Thymus (tissue), 11 donors: Measurements from ENCODE around the gene SDSL. TPM values are rescaled to one million over a fixed set of nuclear protein-coding genes. Genes with fewer than 3 reads are reported as not detected.

ENCODE experiments used
- DNase-seq, 9 donors: peaks; one replicate each; pipeline ENCODE4 v3.0.0-alpha.2; 2013; ENCODE audit warnings: low spot score in 9 of 9, low read depth in 6 of 9, missing footprints in 1 of 9
- H3K27ac ChIP-seq, 2 donors: one replicate each; pipeline ENCODE4 v1.5.1; 2013; ENCODE audit warnings: control low read depth in 1 of 2, low read depth in 1 of 2, low read length in 1 of 2, mild to moderate bottlenecking in 1 of 2, moderate library complexity in 1 of 2
- H3K27me3 ChIP-seq, 2 donors: one replicate each; pipeline ENCODE4 v1.5.1; 2013; ENCODE audit warnings: low read length in 1 of 2; ENCODE audit not compliant: control insufficient read depth in 2 of 2, insufficient read depth in 1 of 2
- H3K36me3 ChIP-seq, 2 donors: one replicate each; pipeline ENCODE4 v1.5.1; 2013; ENCODE audit warnings: low read length in 1 of 2, mild to moderate bottlenecking in 1 of 2, moderate library complexity in 1 of 2; ENCODE audit not compliant: control insufficient read depth in 2 of 2, insufficient read depth in 2 of 2
- H3K4me1 ChIP-seq, 2 donors: one replicate each; pipeline ENCODE4 v1.5.1; 2013; ENCODE audit warnings: low read length in 2 of 2; ENCODE audit not compliant: control insufficient read depth in 2 of 2, insufficient read depth in 2 of 2
- H3K4me3 ChIP-seq, 2 donors: one replicate each; pipeline ENCODE4 v1.5.1; 2013; ENCODE audit warnings: low read length in 2 of 2, control low read depth in 1 of 2, mild to moderate bottlenecking in 1 of 2
- H3K9me3 ChIP-seq, 2 donors: one replicate each; pipeline ENCODE4 v1.5.1; 2013; ENCODE audit warnings: low read length in 1 of 2, mild to moderate bottlenecking in 1 of 2; ENCODE audit not compliant: control insufficient read depth in 2 of 2, insufficient read depth in 1 of 2
- WGBS: extraction: QIAGEN DNeasy Blood & Tissue Kit; methylation state at CpG from one replicate; pipeline ENCODE4 v1.1.7; 2013; 5-methylcytosine and 5-hydroxymethylcytosine counted together
- polyA plus RNA-seq: library from polyadenylated mRNA; stranded (reverse); fragments of 200-250 nt; gene quantifications from one replicate; pipeline ENCODE4 v1.2.3, GENCODE V29; 2013
- total RNA-seq: library from RNA; stranded (reverse); fragments of 120-200 nt; gene quantifications from one replicate; pipeline ENCODE4 v1.2.4, GENCODE V29; 2013
- donor health status: healthy.

SDSL gene
- total and polyA plus RNA-seq, 2 donors, result 2.1 to 13.1 TPM

- DNase-seq, result no peak
- H3K4me3 ChIP-seq, result no peak overlapping the region
- H3K27me3 ChIP-seq, result peaks cover 92 to 98% of the 10 kb centered on the region in 2 donors
- no peaks in the 10 kb centered on the region for H3K4me1 ChIP-seq
- H3K36me3 ChIP-seq, result no peaks in the 10 kb centered on the region
- WGBS, result 5% methylated on average over 9 of the region's 9 CpGs
- H3K9me3 ChIP-seq, result no peaks in the 10 kb centered on the region
- H3K27ac ChIP-seq, result no peak overlapping the region
Observed at GRCh38 chr12:113473942-113474341, 51.8 kb downstream of the SDSL start.

DNA sequence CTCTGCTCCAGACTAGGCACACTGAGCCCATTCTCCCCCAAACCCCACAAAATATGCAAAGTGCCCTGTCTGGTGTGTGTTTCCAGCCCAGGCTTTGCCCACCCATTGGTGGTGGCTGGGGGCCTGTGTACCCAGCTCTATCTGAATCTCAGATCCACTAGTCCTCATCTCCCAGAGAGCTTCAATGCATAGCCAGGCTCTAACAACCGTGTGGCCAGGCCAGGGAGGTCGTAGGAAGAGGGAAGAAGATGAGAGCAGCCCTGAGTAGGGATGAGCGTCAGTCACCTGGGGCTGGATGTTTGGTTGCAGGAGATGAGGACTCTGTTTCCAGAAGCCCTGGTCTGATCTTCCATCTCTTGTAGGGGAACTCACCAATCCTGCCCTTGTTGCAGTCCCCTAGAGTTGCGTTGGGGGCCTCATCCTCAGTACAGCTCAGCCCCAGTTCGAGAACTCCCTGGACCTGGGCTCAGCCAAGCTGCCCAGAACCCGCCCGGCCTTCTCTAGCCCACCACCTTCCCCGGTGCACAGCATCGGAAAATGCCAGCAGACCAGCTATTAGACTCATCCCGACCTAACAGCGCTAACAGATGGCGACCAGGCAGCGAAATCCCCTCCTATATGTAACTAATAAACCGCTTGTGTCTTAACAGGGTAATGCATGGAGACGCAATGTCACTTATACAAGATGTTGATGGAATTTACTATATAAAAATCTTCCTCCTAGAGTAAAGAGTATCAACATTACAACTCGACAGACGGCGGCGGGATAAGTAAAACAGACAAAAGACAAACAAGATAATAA lies 52.7 kb downstream of the SDSL start:
- Histone ChIP-seq H3K4me3 (no peak overlapping the region), H3K27ac (no peak overlapping the region), H3K36me3 (no peaks in the 10 kb centered on the region), H3K4me1 (no peaks in the 10 kb centered on the region), H3K27me3 (peaks cover 92 to 98% of the 10 kb centered on the region in 2 donors), H3K9me3 (no peaks in the 10 kb centered on the region)
- 6% methylated on average over 19 of the region's 19 CpGs for WGBS
- no peak for DNase-seq

DNA sequence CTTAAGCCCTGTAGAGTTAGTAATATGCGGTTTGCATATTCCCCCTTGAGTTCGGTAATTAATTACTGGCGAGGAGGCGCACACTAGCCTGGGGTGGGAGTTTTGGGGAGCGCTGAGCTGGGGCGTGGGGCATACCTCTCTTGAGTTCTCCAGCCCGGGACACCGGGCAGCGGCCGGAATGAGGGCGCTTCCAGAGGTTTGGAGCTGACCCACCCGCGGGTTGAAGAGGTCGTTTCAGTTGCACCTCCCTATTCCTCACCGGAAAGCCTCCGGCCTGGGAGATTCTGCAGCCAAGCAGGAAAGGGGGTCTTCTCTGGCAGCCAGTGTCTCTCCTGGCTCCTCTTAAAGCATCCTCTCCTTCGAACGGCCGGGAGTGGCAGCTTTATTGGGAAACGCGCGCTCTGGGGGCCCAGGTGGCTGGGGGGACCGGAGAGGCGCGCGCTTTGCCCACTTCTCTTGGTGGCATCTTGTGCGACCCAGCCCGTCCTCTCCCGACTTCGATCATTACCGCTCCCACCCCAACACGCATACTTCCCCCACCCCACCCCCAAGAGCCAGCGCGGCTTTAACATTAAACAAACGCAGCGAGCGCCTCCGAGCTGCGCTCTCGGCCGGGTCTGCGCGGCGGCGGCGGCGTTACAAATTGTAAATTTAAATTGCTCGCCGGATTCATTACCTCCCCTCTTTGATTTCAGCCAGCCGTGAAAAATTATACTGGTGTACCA lies 53.4 kb downstream of the SDSL start:
- H3K4me1 ChIP-seq, result no peaks in the 10 kb centered on the region
- H3K27ac ChIP-seq, result no peak overlapping the region
- no peak for DNase-seq
- 5% methylated on average over 50 of the region's 50 CpGs for WGBS
- H3K9me3 ChIP-seq, result no peaks in the 10 kb centered on the region
- peaks cover 92 to 98% of the 10 kb centered on the region in 2 donors for H3K27me3 ChIP-seq
- H3K4me3 ChIP-seq, result no peak overlapping the region
- no peaks in the 10 kb centered on the region for H3K36me3 ChIP-seq

DNA sequence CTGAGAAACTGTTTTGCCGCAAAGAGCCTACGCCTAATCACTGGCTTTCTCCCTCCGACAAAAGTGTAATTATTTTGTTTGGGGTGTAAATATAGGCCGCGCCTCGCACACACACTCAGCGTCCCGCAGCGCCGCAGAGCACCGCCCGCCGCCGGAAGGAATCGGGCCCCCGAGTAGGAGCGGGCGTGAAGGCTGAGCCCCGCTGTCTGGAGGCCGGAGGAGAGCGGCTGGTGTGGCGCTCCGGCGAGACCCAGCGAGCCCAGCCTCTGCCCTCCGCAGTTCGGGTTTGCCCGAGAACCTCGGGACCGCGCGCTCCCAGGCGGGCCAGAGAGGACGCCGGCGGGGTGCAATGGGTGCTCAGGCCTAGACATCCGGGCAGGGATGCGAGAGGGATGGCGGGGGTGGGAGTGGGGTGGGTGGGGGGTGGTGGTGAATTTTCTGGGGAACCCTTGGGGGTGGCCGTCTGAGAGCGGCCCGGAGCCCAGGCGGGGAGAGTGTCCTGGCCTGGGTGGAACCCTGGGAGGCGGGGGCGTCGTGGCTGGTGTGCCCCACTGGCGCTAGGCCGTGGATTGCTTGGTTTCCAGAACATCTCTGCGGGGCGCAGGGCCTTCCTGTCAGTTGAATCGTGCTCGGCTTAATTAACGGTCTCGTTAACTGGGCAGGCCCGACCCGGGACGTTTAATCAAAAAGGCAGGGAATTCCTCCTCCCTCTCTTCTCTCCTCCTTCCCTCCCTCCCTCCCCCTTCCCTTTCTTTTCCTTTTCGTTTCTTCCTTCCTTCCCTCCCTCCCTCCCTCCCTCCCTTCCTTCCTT lies 54.2 kb downstream of the SDSL start:
- Histone ChIP-seq H3K36me3 (no peaks in the 10 kb centered on the region), H3K27me3 (peaks cover 90 to 98% of the 10 kb centered on the region in 2 donors), H3K4me3 (no peak overlapping the region), H3K27ac (no peak overlapping the region), H3K4me1 (no peaks in the 10 kb centered on the region), H3K9me3 (no peaks in the 10 kb centered on the region)
- no peak for DNase-seq
- 5% methylated on average over 58 of the region's 58 CpGs for WGBS

DNA sequence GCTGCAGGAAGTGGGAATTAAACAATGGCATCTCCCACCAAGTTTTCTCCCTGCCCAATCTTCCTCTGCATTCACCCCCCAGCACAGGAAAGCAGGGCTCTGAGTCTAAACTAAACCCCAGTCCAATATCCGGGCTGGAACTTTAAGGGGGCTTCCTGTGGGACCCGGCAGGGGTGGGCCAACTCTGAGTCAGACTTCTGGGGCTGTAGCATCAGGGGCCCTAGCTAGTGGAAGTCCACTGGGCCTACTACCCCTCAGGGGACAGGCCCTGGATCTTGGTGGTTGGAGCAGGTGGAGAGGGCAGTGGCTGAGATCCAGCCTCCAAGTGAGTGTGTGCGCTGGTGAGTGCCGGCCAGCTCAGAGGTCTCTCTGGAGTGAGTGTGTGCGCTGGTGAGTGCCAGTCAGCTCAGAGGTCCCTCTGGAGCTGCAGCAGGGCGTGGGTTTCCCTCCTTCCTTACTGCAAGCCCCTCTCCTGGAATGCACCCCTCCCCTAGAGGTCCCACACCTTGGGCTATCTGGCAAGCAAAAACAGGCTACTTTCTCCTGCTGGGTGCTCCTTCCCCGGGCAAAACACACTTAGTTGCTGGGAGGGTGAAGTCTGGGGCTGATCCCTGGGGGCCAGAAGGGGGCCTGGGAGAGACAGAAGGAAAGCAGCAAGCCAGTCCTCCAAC lies 55.1 kb downstream of the SDSL start:
- Histone ChIP-seq H3K9me3 (no peaks in the 10 kb centered on the region), H3K27me3 (peaks cover 81 to 93% of the 10 kb centered on the region in 2 donors), H3K36me3 (no peaks in the 10 kb centered on the region), H3K4me1 (no peaks in the 10 kb centered on the region), H3K4me3 (no peak overlapping the region), H3K27ac (no peak overlapping the region)
- 4% methylated on average over 7 of the region's 7 CpGs for WGBS
- DNase-seq, result no peak

- H3K27me3 ChIP-seq, result peaks cover 76 to 87% of the 10 kb centered on the region in 2 donors
- H3K4me1 ChIP-seq, result no peaks in the 10 kb centered on the region
- no peaks in the 10 kb centered on the region for H3K9me3 ChIP-seq
- no peak overlapping the region for H3K27ac ChIP-seq
- 14% methylated on average over 3 of the region's 3 CpGs for WGBS
- DNase-seq, result no peak
- H3K36me3 ChIP-seq, result no peaks in the 10 kb centered on the region
- H3K4me3 ChIP-seq, result no peak overlapping the region
Observed at GRCh38 chr12:113477842-113478215, 55.6 kb downstream of the SDSL start.

DNA sequence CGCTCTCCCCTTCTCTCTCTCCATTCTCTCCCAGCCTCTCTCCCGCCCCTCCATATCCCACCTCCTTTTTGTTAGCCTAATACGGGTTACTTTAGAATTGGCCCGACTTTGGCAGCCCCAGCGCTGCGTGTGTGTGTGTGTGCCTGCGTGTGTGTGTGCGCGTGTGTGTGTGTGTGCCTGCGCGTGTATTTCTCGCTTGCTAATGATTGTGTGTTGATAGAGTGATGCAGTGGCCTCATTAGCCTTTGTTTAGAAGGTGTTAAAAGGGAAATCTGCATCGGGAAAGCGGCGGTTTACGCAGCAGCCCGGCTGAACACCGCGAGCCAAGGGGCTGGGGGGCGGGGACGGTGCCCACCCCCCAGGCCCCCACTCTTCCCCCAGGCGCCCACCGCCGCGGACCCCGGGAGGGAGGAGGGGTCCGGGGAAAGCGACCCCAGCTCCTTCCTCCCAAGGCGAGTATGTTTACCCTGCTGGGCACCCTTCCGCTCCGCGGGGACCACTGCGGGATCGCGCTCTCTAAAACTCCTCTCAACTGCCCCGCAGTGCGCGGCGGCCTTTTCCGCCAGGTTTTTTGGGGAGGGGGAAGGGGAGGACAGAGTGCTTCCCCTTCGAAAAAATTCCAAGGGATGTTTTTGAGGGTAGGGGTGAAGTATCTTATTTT lies 56.3 kb downstream of the SDSL start:
- H3K9me3 ChIP-seq, result no peaks in the 10 kb centered on the region
- H3K4me1 ChIP-seq, result no peaks in the 10 kb centered on the region
- DNase-seq, result no peak
- H3K27me3 ChIP-seq, result peaks cover 72 to 81% of the 10 kb centered on the region in 2 donors
- no peak overlapping the region for H3K27ac ChIP-seq
- no peaks in the 10 kb centered on the region for H3K36me3 ChIP-seq
- H3K4me3 ChIP-seq, result no peak overlapping the region
- WGBS, result 11% methylated on average over 41 of the region's 41 CpGs

DNA sequence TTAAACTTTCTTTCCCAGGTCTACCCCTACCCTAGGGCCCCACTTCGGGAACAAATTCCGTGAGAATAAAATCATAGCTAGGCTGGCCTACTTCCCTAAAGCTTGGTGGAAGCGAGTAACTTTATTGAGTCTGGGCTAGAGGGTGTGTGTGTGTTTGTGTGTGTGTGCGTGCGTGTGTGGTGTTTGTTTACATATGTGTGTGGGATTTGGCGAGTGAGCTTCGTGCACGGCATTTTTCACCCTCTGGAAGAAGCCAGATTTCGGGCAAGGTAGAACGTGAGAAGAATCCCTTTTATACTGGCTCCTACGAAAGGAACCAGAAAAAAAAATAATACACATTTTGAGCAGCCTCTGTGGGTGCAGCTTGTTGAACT lies 57.0 kb downstream of the SDSL start:
- H3K27ac ChIP-seq, result no peak overlapping the region
- H3K4me1 ChIP-seq, result no peaks in the 10 kb centered on the region
- H3K9me3 ChIP-seq, result no peaks in the 10 kb centered on the region
- 7% methylated on average over 11 of the region's 11 CpGs for WGBS
- peaks cover 66 to 76% of the 10 kb centered on the region in 2 donors for H3K27me3 ChIP-seq
- DNase-seq, result no peak
- H3K36me3 ChIP-seq, result no peaks in the 10 kb centered on the region
- no peak overlapping the region for H3K4me3 ChIP-seq
